Glutamatergic neuron (in vitro differentiated cells): ENCODE data around the gene OR5AK2. TPM values are rescaled to one million over a fixed set of nuclear protein-coding genes. Genes with fewer than 3 reads are reported as not detected.

ENCODE experiments used
- DNase-seq: peaks from one replicate; pipeline ENCODE4 v3.0.0; 2022
- H3K27ac Mint-ChIP-seq: one replicate; pipeline ENCODE4 v1.8.0; 2020; ENCODE audit warnings: mild to moderate bottlenecking, mixed read lengths, inconsistent platforms; ENCODE audit not compliant: unreplicated experiment
- H3K27me3 Mint-ChIP-seq: one replicate; pipeline ENCODE4 v1.8.0; 2020; ENCODE audit warnings: mild to moderate bottlenecking, moderate library complexity, mixed read lengths, inconsistent platforms; ENCODE audit not compliant: unreplicated experiment
- H3K36me3 Mint-ChIP-seq: one replicate; pipeline ENCODE4 v1.8.0; 2020; ENCODE audit warnings: mild to moderate bottlenecking, mixed read lengths, inconsistent platforms; ENCODE audit not compliant: unreplicated experiment
- H3K4me1 Mint-ChIP-seq: one replicate; pipeline ENCODE4 v1.8.0; 2020; ENCODE audit warnings: mild to moderate bottlenecking, low read depth, mixed read lengths, inconsistent platforms; ENCODE audit not compliant: unreplicated experiment
- H3K4me3 Mint-ChIP-seq: one replicate; pipeline ENCODE4 v1.8.0; 2020; ENCODE audit warnings: mild to moderate bottlenecking, mixed read lengths, inconsistent platforms; ENCODE audit not compliant: unreplicated experiment
- H3K9me3 Mint-ChIP-seq: one replicate; pipeline ENCODE4 v1.8.0; 2020; ENCODE audit warnings: mild to moderate bottlenecking, moderate library complexity, mixed read lengths, inconsistent platforms; ENCODE audit not compliant: unreplicated experiment
- CTCF ChIP-seq: fragments of 200-600 bp; sonication (generic); IDR thresholded peaks from one replicate; pipeline ENCODE4 v1.5.0; 2021; ENCODE audit not compliant: partially characterized antibody, unreplicated experiment
- total RNA-seq: library from RNA; stranded (reverse); fragmentation: NEBNext Ultra II Directional; extraction: Animal tissue kit (Norgen Biotek cat#: 25700); gene quantifications from one replicate; pipeline ENCODE4 v1.2.1, GENCODE V29; 2021; ENCODE audit not compliant: unreplicated experiment

OR5AK2 gene
- total RNA-seq, 1 donor from 2014 or later, result not detected

DNA sequence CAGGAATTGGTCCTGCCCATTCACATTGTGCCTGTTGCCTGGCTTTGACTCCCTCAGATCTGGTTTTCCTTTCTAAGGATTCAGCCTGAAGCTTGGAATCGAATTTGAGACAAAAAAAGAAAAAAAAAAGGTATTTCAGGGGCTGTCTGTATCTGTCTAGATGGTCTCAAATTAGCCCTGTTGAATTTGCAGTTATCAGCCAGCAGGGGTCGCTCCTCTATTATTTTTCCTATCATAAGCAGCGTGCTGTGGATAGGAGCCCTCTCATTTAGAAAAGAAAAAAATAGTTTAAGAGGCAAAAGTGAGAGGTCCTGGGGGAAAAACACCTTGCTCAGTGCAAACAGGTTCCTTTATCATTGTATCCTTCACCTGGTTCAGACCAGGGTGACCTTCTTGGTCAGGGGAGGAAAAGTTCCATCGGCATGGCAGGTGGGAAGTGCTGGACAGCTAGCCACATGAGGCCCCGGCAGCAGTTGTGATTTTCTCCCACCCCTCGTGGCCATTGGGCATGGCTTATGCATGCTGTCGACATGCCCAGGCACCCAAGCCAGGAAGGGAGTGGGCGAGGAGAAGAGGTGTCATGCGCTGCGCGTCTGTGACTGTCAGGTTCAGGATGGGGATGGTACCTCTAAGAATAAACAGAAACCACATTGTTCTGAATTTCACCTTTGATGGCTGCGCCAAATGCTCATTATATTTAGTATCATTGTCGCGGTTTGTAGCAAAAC, 13.1 kb downstream of the OR5AK2 start:
- H3K27ac Mint-ChIP-seq, result no peak overlapping the region
- DNase-seq, result no peak
- peak; percentile 49 for TF ChIP-seq CTCF
- H3K4me1 Mint-ChIP-seq, result no peaks in the 10 kb centered on the region
- H3K36me3 Mint-ChIP-seq, result peaks cover 8% of the 10 kb centered on the region
- H3K27me3 Mint-ChIP-seq, result peaks cover 1% of the 10 kb centered on the region
- H3K9me3 Mint-ChIP-seq, result peaks cover 6% of the 10 kb centered on the region
- no peak overlapping the region for H3K4me3 Mint-ChIP-seq

DNA sequence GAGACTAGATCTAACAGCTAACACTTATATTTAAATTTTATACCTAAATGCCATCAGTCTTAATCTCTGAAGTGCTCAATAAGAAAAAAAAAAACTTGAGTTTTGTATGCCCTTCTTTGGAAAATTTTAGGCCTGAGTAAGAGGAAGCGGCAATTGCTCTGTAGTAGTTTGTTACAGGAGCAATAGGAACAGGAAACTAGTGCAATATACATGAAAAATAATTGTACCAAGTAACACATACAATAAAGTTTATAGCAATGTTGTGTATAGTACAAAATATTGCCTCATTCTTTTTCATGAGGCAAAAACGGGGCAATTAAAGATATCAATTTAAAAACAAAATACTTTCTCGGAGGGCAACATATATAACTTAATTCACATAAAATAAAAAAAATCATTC, 19.7 kb downstream of the OR5AK2 start:
- Mint-ChIP-seq H3K27me3 (peaks cover under 1% of the 10 kb centered on the region), H3K36me3 (no peaks in the 10 kb centered on the region), H3K27ac (no peak overlapping the region), H3K4me1 (peaks cover 3% of the 10 kb centered on the region), H3K4me3 (no peak overlapping the region), H3K9me3 (no peaks in the 10 kb centered on the region)
- TF ChIP-seq CTCF, result no peak
- DNase-seq, result no peak

DNA sequence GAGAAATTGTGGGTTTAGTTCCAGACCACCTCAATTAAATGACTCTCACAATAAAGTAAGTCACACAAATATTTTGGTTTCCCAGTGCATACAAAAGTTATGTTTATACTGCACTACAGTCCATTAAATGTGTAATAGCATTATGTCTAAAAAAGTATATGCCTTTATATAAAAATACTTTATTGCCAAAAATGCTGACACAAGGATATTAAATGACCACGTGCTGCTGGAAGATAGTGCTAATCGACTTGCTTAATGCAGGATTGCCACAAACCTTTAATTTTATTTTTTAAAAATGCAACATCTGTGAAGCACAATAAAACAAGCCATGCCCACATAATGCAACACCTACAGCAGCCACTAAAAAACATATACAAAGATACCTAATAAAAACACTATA, 27.0 kb downstream of the OR5AK2 start:
- H3K36me3 Mint-ChIP-seq, result no peaks in the 10 kb centered on the region
- no peaks in the 10 kb centered on the region for H3K4me1 Mint-ChIP-seq
- H3K4me3 Mint-ChIP-seq, result no peak overlapping the region
- no peak for TF ChIP-seq CTCF
- H3K27ac Mint-ChIP-seq, result no peak overlapping the region
- DNase-seq, result no peak
- H3K9me3 Mint-ChIP-seq, result peaks cover 2% of the 10 kb centered on the region
- H3K27me3 Mint-ChIP-seq, result no peaks in the 10 kb centered on the region

GRCh38 chr11:57031556-57031955, 42.8 kb downstream of the OR5AK2 start:
- DNase-seq, result no peak
- H3K4me3 Mint-ChIP-seq, result no peak overlapping the region
- no peaks in the 10 kb centered on the region for H3K36me3 Mint-ChIP-seq

More at GRCh38 chr11:57031556-57031955, 42.8 kb downstream of the OR5AK2 start:
- Mint-ChIP-seq H3K9me3 (peaks cover 2% of the 10 kb centered on the region), H3K27ac (no peak overlapping the region), H3K4me1 (no peaks in the 10 kb centered on the region), H3K27me3 (no peaks in the 10 kb centered on the region)
- no peak for TF ChIP-seq CTCF

Other genes starting within 250 kb of the OR5AK2 start
- not detected for gene OR9G4, start 240.2 kb upstream of the OR5AK2 start, total RNA-seq
- 29.0 TPM for gene LRRC55, start 193.0 kb downstream of the OR5AK2 start, total RNA-seq
- 0.37 TPM for gene APLNR, start 248.3 kb downstream of the OR5AK2 start, total RNA-seq